Activated naive CD4-positive, alpha-beta T cell treated with anti-CD3 and anti-CD28 coated beads, Interleukin-2, amount 10 ng/mL, durations not matched to agents 7 days and 5 days (primary cell): ENCODE data around the gene PITRM1.

Experiments
- CTCF ChIA-PET: fragments of 350-600 bp; sonication (Branson Sonifier 250); formaldehyde crosslinking; loops from one replicate; lab custom pipeline; 2021; ENCODE audit warnings: antibody characterized with exemption; lab: Charles Lee
- DNase-seq: peaks from one replicate; pipeline ENCODE4 v3.0.0-alpha.2; 2020
- H3K27ac Mint-ChIP-seq: one replicate; pipeline ENCODE4 v1.8.0; 2021; ENCODE audit warnings: mild to moderate bottlenecking, moderate library complexity, mixed read lengths
- H3K27me3 Mint-ChIP-seq: one replicate; pipeline ENCODE4 v1.8.0; 2021; ENCODE audit warnings: mild to moderate bottlenecking, mixed read lengths
- H3K36me3 Mint-ChIP-seq: one replicate; pipeline ENCODE4 v1.8.0; 2021; ENCODE audit warnings: mixed read lengths
- H3K4me1 Mint-ChIP-seq: one replicate; pipeline ENCODE4 v1.8.0; 2021; ENCODE audit warnings: mixed read lengths
- H3K4me3 Mint-ChIP-seq: one replicate; pipeline ENCODE4 v1.8.0; 2021; ENCODE audit warnings: mild to moderate bottlenecking, moderate library complexity, mixed read lengths
- H3K9me3 Mint-ChIP-seq: one replicate; pipeline ENCODE4 v1.8.0; 2021; ENCODE audit warnings: mixed read lengths

Gene PITRM1

GRCh38 chr10:3094609-3095036 is 78.0 kb downstream of the PITRM1 start:
- Mint-ChIP-seq H3K27ac (peak overlapping the region; percentile 91), H3K9me3 (no peaks in the 10 kb centered on the region), H3K4me1 (peaks cover 64% of the 10 kb centered on the region), H3K36me3 (peaks cover 59% of the 10 kb centered on the region), H3K27me3 (no peaks in the 10 kb centered on the region), H3K4me3 (no peak overlapping the region)
- CTCF ChIA-PET, result no interaction called here
- no peak for DNase-seq

- DNase-seq, result no peak
- H3K4me1 Mint-ChIP-seq, result peaks cover 66% of the 10 kb centered on the region
- CTCF ChIA-PET, result interaction anchor here (1.6 kb wide), 1 partner anchor 13 kb away, joined by 4 read pairs; no protein-coding TSS in a partner anchor
- H3K4me3 Mint-ChIP-seq, result no peak overlapping the region
- H3K27ac Mint-ChIP-seq, result peak overlapping the region; percentile 91
- peaks cover 56% of the 10 kb centered on the region for H3K36me3 Mint-ChIP-seq
- H3K9me3 Mint-ChIP-seq, result no peaks in the 10 kb centered on the region
- no peaks in the 10 kb centered on the region for H3K27me3 Mint-ChIP-seq
These were observed 78.6 kb downstream of the PITRM1 start for GRCh38 chr10:3093996-3094395.

GRCh38 chr10:3091921-3092320 is 80.7 kb downstream of the PITRM1 start:
- CTCF ChIA-PET, result interaction anchor here (1.5 kb wide), 1 partner anchor 22 kb away, joined by 3 read pairs; no protein-coding TSS in a partner anchor
- H3K27me3 Mint-ChIP-seq, result no peaks in the 10 kb centered on the region
- no peaks in the 10 kb centered on the region for H3K9me3 Mint-ChIP-seq
- DNase-seq, result no peak
- H3K27ac Mint-ChIP-seq, result peak overlapping the region; percentile 43
- peaks cover 70% of the 10 kb centered on the region for H3K4me1 Mint-ChIP-seq
- H3K36me3 Mint-ChIP-seq, result peaks cover 54% of the 10 kb centered on the region
- H3K4me3 Mint-ChIP-seq, result no peak overlapping the region

GRCh38 chr10:3090914-3091787 is 81.4 kb downstream of the PITRM1 start:
- Mint-ChIP-seq H3K36me3 (peaks cover 57% of the 10 kb centered on the region), H3K27me3 (no peaks in the 10 kb centered on the region), H3K4me3 (peak overlapping the region; percentile 7), H3K9me3 (no peaks in the 10 kb centered on the region), H3K27ac (peak overlapping the region; percentile 82), H3K4me1 (peaks cover 70% of the 10 kb centered on the region)
- CTCF ChIA-PET, result interaction anchor here (1.5 kb wide), 1 partner anchor 21 kb away, joined by 3 read pairs; no protein-coding TSS in a partner anchor
- DNase-seq, result no peak

- CTCF ChIA-PET, result no interaction called here
These were observed 82.2 kb downstream of the PITRM1 start for GRCh38 chr10:3090388-3090787.

More at GRCh38 chr10:3090388-3090787, 82.2 kb downstream of the PITRM1 start:
- Mint-ChIP-seq H3K36me3 (peaks cover 53% of the 10 kb centered on the region), H3K27me3 (no peaks in the 10 kb centered on the region), H3K4me1 (peaks cover 68% of the 10 kb centered on the region), H3K4me3 (no peak overlapping the region), H3K9me3 (no peaks in the 10 kb centered on the region), H3K27ac (peak overlapping the region; percentile 82)
- DNase-seq, result no peak
